Esophagus (tissue), 2 donors: Measurements from ENCODE around the gene CFAP97D2. TPM values are rescaled to one million over a fixed set of nuclear protein-coding genes. Genes with fewer than 3 reads are reported as not detected.

Experiments used
- H3K27ac ChIP-seq, 2 donors: one replicate each; pipeline ENCODE4 v1.5.1; 2013; ENCODE audit warnings: low read depth in 2 of 2, mild to moderate bottlenecking in 2 of 2, inconsistent platforms in 1 of 2, low read length in 1 of 2, moderate library complexity in 1 of 2
- H3K27me3 ChIP-seq, 2 donors: one replicate each; pipeline ENCODE4 v1.6.1; 2013; ENCODE audit warnings: low read length in 2 of 2, control low read depth in 1 of 2, mild to moderate bottlenecking in 1 of 2; ENCODE audit not compliant: insufficient read depth in 2 of 2, control insufficient read depth in 1 of 2
- H3K36me3 ChIP-seq, 2 donors: one replicate each; pipeline ENCODE4 v1.6.1; 2013; ENCODE audit warnings: low read length in 1 of 2; ENCODE audit not compliant: control insufficient read depth in 2 of 2, insufficient read depth in 2 of 2
- H3K4me1 ChIP-seq, 2 donors: one replicate each; pipeline ENCODE4 v1.6.1; 2013; ENCODE audit warnings: low read length in 1 of 2; ENCODE audit not compliant: control insufficient read depth in 2 of 2, insufficient read depth in 2 of 2
- H3K4me3 ChIP-seq, 2 donors: one replicate each; pipeline ENCODE4 v1.5.1; 2013; ENCODE audit warnings: low read length in 2 of 2, mild to moderate bottlenecking in 2 of 2, low read depth in 1 of 2, moderate library complexity in 1 of 2
- H3K9me3 ChIP-seq, 2 donors: one replicate each; pipeline ENCODE4 v1.6.1; 2013; ENCODE audit warnings: mild to moderate bottlenecking in 2 of 2, low read depth in 1 of 2, low read length in 1 of 2, moderate library complexity in 1 of 2; ENCODE audit not compliant: control insufficient read depth in 2 of 2, insufficient read depth in 1 of 2
- WGBS, 2 donors: extraction: QIAGEN DNeasy Blood & Tissue Kit; methylation state at CpG; one replicate each; pipeline ENCODE4 v1.1.7; 2013; 5-methylcytosine and 5-hydroxymethylcytosine counted together
- polyA plus RNA-seq, 2 donors: library from polyadenylated mRNA; stranded (reverse); fragments of 200-250 nt; gene quantifications; one replicate each; pipeline ENCODE4 v1.2.3, GENCODE V29; 2013
- donor health status: healthy with polysubstance abuse.
- donor health status: Bipolar disorder and iron deficiency.

The CFAP97D2 gene
- polyA plus RNA-seq, 2 donors = not detected

GRCh38 chr13:114268344-114269280, 89.6 kb downstream of the CFAP97D2 start:
- peaks cover 11 to 18% of the 10 kb centered on the region in 2 donors for H3K36me3 ChIP-seq
- H3K9me3 ChIP-seq = no peaks in the 10 kb centered on the region
- H3K4me1 ChIP-seq = no peaks in the 10 kb centered on the region
- 88 to 91% methylated on average over 6 of the region's 6 CpGs for WGBS, 2 donors
- H3K4me3 ChIP-seq = no peak overlapping the region
- no peak overlapping the region for H3K27ac ChIP-seq
- no peaks in the 10 kb centered on the region for H3K27me3 ChIP-seq

GRCh38 chr13:114269281-114269770, 90.3 kb downstream of the CFAP97D2 start:
- Histone ChIP-seq H3K27me3 (no peaks in the 10 kb centered on the region), H3K4me3 (no peak overlapping the region), H3K4me1 (no peaks in the 10 kb centered on the region), H3K36me3 (peaks cover 11 to 16% of the 10 kb centered on the region in 2 donors), H3K9me3 (no peaks in the 10 kb centered on the region), H3K27ac (no peak overlapping the region)
- WGBS, 2 donors = 83 to 87% methylated on average over 4 of the region's 4 CpGs

Other genes with a start within 250 kb of the CFAP97D2 start
- under 1 TPM; 0.04 to 0.26 TPM for gene C13orf46, start 205.2 kb upstream of the CFAP97D2 start, polyA plus RNA-seq
- 1 to 10 TPM; 1.5 to 1.8 TPM for gene RASA3, start 46.6 kb upstream of the CFAP97D2 start, polyA plus RNA-seq
- 10 to 100 TPM; 33.4 to 36.1 TPM for gene CDC16, start 55.6 kb downstream of the CFAP97D2 start, polyA plus RNA-seq
- 10 to 100 TPM; 32.1 to 43.1 TPM for gene UPF3A, start 102.3 kb downstream of the CFAP97D2 start, polyA plus RNA-seq
- 1 to 10 TPM; 2.9 to 4.4 TPM for gene CHAMP1, start 135.2 kb downstream of the CFAP97D2 start, polyA plus RNA-seq